Measurements from ENCODE around the gene CEP95.
"Not testable (repeated sequence)": the region's sequence is repeated elsewhere in the genome, so short reads cannot be mapped to it uniquely, and the experiment has no call there.

The CEP95 gene

DNA sequence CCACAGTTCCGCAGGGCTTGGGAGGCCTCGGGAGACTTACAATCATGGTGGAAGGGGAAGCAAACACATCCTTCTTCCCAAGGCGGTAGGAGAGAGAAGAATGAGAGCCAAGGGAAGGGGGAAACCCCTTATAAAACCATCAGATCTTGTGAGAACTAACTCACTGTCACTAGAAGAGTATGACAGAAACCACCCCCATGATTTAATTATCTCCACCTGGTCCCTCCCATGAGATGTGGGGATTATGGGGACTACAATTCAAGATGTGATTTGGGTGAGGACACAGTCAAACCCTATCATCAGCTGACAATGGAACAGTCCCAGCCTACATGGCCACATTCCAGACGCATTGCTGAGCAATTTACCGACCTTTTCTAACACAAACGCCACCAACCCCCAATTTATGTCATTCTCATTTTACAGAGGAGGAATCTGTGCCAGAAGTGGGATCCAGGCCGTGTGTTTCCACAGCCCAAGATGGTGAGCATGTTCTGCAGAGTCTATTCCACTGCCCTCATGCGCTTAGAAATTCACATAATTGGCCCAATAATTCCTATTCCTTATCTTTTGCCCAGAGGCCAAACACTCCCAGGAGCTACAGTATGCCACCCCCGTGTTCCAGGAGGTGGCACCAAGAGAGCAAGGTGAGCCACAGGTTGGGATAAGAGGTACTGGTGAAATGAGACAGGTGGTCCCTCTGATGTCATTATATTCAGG is 40.6 kb upstream of the CEP95 start:
- no peaks in the 10 kb centered on the region for H3K9me2 ChIP-seq (replicated peaks; ENCODE audit: insufficient read depth, low read length)
- H3K9ac ChIP-seq (ENCODE audit: low read length): no peak overlapping the region
- H4K20me1 ChIP-seq (ENCODE audit: insufficient read depth, low read length): no peaks in the 10 kb centered on the region
- TF ChIP-seq EZH2phosphoT487 (IDR thresholded peaks at IDR 0.05; ENCODE audit: low read length) (no peak), EZH2 (optimal IDR thresholded peaks at IDR 0.05; ENCODE audit: low read depth, low read length) (no peak)
- TF ChIP-seq, protein P1, sequence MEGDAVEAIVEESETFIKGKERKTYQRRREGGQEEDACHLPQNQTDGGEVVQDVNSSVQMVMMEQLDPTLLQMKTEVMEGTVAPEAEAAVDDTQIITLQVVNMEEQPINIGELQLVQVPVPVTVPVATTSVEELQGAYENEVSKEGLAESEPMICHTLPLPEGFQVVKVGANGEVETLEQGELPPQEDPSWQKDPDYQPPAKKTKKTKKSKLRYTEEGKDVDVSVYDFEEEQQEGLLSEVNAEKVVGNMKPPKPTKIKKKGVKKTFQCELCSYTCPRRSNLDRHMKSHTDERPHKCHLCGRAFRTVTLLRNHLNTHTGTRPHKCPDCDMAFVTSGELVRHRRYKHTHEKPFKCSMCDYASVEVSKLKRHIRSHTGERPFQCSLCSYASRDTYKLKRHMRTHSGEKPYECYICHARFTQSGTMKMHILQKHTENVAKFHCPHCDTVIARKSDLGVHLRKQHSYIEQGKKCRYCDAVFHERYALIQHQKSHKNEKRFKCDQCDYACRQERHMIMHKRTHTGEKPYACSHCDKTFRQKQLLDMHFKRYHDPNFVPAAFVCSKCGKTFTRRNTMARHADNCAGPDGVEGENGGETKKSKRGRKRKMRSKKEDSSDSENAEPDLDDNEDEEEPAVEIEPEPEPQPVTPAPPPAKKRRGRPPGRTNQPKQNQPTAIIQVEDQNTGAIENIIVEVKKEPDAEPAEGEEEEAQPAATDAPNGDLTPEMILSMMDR (IDR thresholded peaks at IDR 0.05; ENCODE audit: low read length): no peak
- no peaks in the 10 kb centered on the region for H3K9me3 ChIP-seq (replicated peaks; ENCODE audit: insufficient read depth, low read length)
- no peaks in the 10 kb centered on the region for H3K79me2 ChIP-seq (ENCODE audit: low read length)
- no peaks in the 10 kb centered on the region for H3K4me1 ChIP-seq (ENCODE audit: low read length)
- no peak overlapping the region for H3K27ac ChIP-seq (ENCODE audit: low read length)
- no peak for DNase-seq
- H3K36me3 ChIP-seq (replicated peaks; ENCODE audit: insufficient read depth, low read length): no peaks in the 10 kb centered on the region
- no peak overlapping the region for H3K4me3 ChIP-seq (ENCODE audit: low read length)
- no peaks in the 10 kb centered on the region for H3K27me3 ChIP-seq (replicated peaks; ENCODE audit: insufficient read depth, low read length)
- no peak overlapping the region for H2AFZ ChIP-seq (ENCODE audit: low read length)
- no peak overlapping the region for H3K4me2 ChIP-seq (ENCODE audit: low read depth, low read length)
- H3F3A ChIP-seq (ENCODE audit: insufficient read depth, low read length): no peaks in the 10 kb centered on the region

DNA sequence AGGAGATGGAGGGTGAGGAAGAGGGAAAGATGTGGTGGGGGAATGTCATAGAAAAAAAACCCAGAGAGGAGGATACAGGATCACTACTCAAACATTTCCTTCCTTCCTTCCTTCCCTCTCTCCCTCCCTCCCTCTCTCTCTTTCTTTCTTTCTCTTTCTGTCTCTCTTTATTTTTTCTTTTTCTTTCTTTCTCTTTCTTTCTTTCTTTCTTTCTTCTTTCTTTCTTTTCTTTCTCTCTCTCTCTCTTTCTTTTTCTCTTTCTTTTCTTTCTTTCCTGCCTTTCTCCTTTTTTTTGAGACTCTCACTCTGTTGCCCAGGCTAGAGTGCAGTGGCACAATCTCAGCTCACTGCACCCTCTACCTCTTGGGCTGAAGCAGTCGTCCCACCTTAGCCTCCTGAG is 39.9 kb upstream of the CEP95 start:
- not testable (repeated sequence) for H3K36me3 ChIP-seq (replicated peaks; ENCODE audit: insufficient read depth, low read length); H3K4me2 ChIP-seq (ENCODE audit: low read depth, low read length); H3K9me3 ChIP-seq (replicated peaks; ENCODE audit: insufficient read depth, low read length); H4K20me1 ChIP-seq (ENCODE audit: insufficient read depth, low read length); H3K4me1 ChIP-seq (ENCODE audit: low read length); DNase-seq; H3K27me3 ChIP-seq (replicated peaks; ENCODE audit: insufficient read depth, low read length); H3F3A ChIP-seq (ENCODE audit: insufficient read depth, low read length); H3K79me2 ChIP-seq (ENCODE audit: low read length); H3K9ac ChIP-seq (ENCODE audit: low read length); H2AFZ ChIP-seq (ENCODE audit: low read length); H3K4me3 ChIP-seq (ENCODE audit: low read length); H3K9me2 ChIP-seq (replicated peaks; ENCODE audit: insufficient read depth, low read length); H3K27ac ChIP-seq (ENCODE audit: low read length)

DNA sequence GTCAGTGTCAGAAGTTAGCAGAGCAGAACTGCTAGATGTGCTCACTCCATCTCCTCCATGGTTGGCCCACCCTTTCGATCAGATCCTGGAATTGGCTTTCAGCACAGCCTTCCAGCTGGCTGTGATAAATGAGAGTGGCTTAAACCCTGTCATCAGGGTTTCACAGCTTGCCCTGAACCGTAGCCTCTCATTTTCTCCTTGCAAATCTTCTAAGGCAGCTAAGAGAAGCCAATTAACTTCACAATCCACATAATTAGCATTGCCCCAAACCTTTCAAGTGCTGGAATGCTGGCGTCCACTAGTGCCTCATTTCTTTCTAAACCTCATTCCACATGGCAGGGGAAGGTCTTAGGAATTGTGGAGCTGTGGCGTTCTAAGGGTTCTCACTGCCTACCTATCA is 36.2 kb upstream of the CEP95 start:
- no peaks in the 10 kb centered on the region for H3K9me3 ChIP-seq (replicated peaks; ENCODE audit: insufficient read depth, low read length)
- no peaks in the 10 kb centered on the region for H3K4me1 ChIP-seq (ENCODE audit: low read length)

DNA sequence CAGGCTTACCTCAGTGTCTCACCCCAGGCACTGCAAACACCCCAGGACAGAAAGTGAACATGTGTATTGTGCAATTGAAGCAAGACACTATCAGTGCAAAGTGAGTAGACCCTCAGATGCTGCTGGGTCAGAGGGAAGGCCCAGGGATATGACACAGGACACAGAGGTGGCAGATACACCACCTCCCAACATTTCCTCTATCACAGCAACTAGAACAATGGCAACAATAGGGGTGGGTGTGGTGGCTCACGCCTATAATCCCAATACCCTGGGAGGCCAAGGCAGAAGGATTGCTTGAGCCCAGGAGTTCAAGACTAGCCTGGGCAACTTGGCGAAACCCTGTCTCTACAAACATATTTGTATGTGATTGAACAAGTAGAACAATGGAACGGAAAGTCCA is 35.3 kb upstream of the CEP95 start:
- no peaks in the 10 kb centered on the region for H3K36me3 ChIP-seq (replicated peaks; ENCODE audit: insufficient read depth, low read length)

More for the DNA sequence above, 36.2 kb upstream of the CEP95 start:
- H3K27me3 ChIP-seq (replicated peaks; ENCODE audit: insufficient read depth, low read length): no peaks in the 10 kb centered on the region
- H3K36me3 ChIP-seq (replicated peaks; ENCODE audit: insufficient read depth, low read length): no peaks in the 10 kb centered on the region
- no peaks in the 10 kb centered on the region for H3K9me2 ChIP-seq (replicated peaks; ENCODE audit: insufficient read depth, low read length)
- H3K9ac ChIP-seq (ENCODE audit: low read length): no peak overlapping the region
- no peaks in the 10 kb centered on the region for H4K20me1 ChIP-seq (ENCODE audit: insufficient read depth, low read length)
- H3F3A ChIP-seq (ENCODE audit: insufficient read depth, low read length): no peaks in the 10 kb centered on the region
- TF ChIP-seq EZH2phosphoT487 (IDR thresholded peaks at IDR 0.05; ENCODE audit: low read length) (no peak), EZH2 (optimal IDR thresholded peaks at IDR 0.05; ENCODE audit: low read depth, low read length) (no peak)
- TF ChIP-seq, protein P1 (IDR thresholded peaks at IDR 0.05; ENCODE audit: low read length): no peak
- H3K79me2 ChIP-seq (ENCODE audit: low read length): no peaks in the 10 kb centered on the region
- H3K4me2 ChIP-seq (ENCODE audit: low read depth, low read length): no peak overlapping the region
- DNase-seq: no peak
- no peak overlapping the region for H2AFZ ChIP-seq (ENCODE audit: low read length)
- no peak overlapping the region for H3K4me3 ChIP-seq (ENCODE audit: low read length)
- no peak overlapping the region for H3K27ac ChIP-seq (ENCODE audit: low read length)

More for the DNA sequence above, 35.3 kb upstream of the CEP95 start:
- H4K20me1 ChIP-seq (ENCODE audit: insufficient read depth, low read length): no peaks in the 10 kb centered on the region
- H3K4me1 ChIP-seq (ENCODE audit: low read length): no peaks in the 10 kb centered on the region
- no peak for TF ChIP-seq EZH2 (optimal IDR thresholded peaks at IDR 0.05; ENCODE audit: low read depth, low read length)
- TF ChIP-seq, protein P1 (IDR thresholded peaks at IDR 0.05; ENCODE audit: low read length): no peak
- no peak for TF ChIP-seq EZH2phosphoT487 (IDR thresholded peaks at IDR 0.05; ENCODE audit: low read length)
- no peaks in the 10 kb centered on the region for H3K27me3 ChIP-seq (replicated peaks; ENCODE audit: insufficient read depth, low read length)
- no peaks in the 10 kb centered on the region for H3F3A ChIP-seq (ENCODE audit: insufficient read depth, low read length)
- no peak overlapping the region for H3K4me2 ChIP-seq (ENCODE audit: low read depth, low read length)
- H3K79me2 ChIP-seq (ENCODE audit: low read length): no peaks in the 10 kb centered on the region
- no peak overlapping the region for H3K4me3 ChIP-seq (ENCODE audit: low read length)
- H2AFZ ChIP-seq (ENCODE audit: low read length): no peak overlapping the region
- H3K9ac ChIP-seq (ENCODE audit: low read length): no peak overlapping the region
- H3K9me2 ChIP-seq (replicated peaks; ENCODE audit: insufficient read depth, low read length): no peaks in the 10 kb centered on the region
- H3K9me3 ChIP-seq (replicated peaks; ENCODE audit: insufficient read depth, low read length): no peaks in the 10 kb centered on the region
- no peak for DNase-seq
- no peak overlapping the region for H3K27ac ChIP-seq (ENCODE audit: low read length)

Data from MM.1S (cell line).